Cardiac muscle cell (in vitro differentiated cells and primary cell): ENCODE measurements around the gene BTLA. TPM values are rescaled to one million over a fixed set of nuclear protein-coding genes. Genes with fewer than 3 reads are reported as not detected.
"Not testable (repeated sequence)": the region's sequence is repeated elsewhere in the genome, so short reads cannot be mapped to it uniquely, and the experiment has no call there.

Experiments
- DNase-seq, 2 donors: peaks; one replicate each; pipeline versions ENCODE4 v3.0.0 to v3.0.0-alpha.2; 2010 to 2017; ENCODE audit warnings: low read depth in 1 of 2, low spot score in 1 of 2
- H3K27ac ChIP-seq: fragments of 200-600 bp; sonication (generic); 2 replicates; pipeline ENCODE4 v1.5.1; 2016
- H3K27me3 ChIP-seq: fragments of 200-600 bp; sonication (generic); 2 replicates; pipeline ENCODE4 v1.6.0; 2016; ENCODE audit warnings: control low read depth
- H3K36me3 ChIP-seq: fragments of 200-600 bp; sonication (generic); 2 replicates; pipeline ENCODE4 v1.5.1; 2016; ENCODE audit warnings: control low read depth
- H3K4me1 ChIP-seq: fragments of 200-600 bp; sonication (generic); 2 replicates; pipeline ENCODE4 v1.8.1; 2017; ENCODE audit warnings: low read depth, mild to moderate bottlenecking, mixed run types
- H3K4me3 ChIP-seq: fragments of 200-600 bp; sonication (generic); 2 replicates; pipeline ENCODE4 v1.5.1; 2016; ENCODE audit warnings: mild to moderate bottlenecking
- H3K9me3 ChIP-seq: fragments of 200-600 bp; sonication (generic); 2 replicates; pipeline ENCODE4 v1.5.1; 2017; ENCODE audit warnings: low read depth, mild to moderate bottlenecking, control low read depth
- CTCF ChIP-seq: IDR thresholded peaks from 2 replicates; pipeline ENCODE4 v1.5.1; 2012; ENCODE audit warnings: low read depth, mild to moderate bottlenecking, low read length
- polyA plus RNA-seq: library from polyadenylated mRNA; unstranded; fragments of >200 nt; fragmentation: Nextera tagmentation; extraction: Ambion mirVana; gene quantifications from 2 replicates; pipeline ENCODE4 v1.2.1, GENCODE V29; 2016
- total RNA-seq: library from RNA; depleted of rRNA; stranded (reverse); fragments of >200 nt; gene quantifications from 2 replicates; pipeline ENCODE4 v1.2.3, GENCODE V29; 2016

The BTLA gene
- total and polyA plus RNA-seq, 2 experiments from 2014 or later, result not detected

- H3K36me3 ChIP-seq, result no peaks in the 10 kb centered on the region
- DNase-seq, result no peak
- no peaks in the 10 kb centered on the region for H3K27me3 ChIP-seq
Observed at GRCh38 chr3:112429960-112430359, 69.3 kb downstream of the BTLA start.

DNA sequence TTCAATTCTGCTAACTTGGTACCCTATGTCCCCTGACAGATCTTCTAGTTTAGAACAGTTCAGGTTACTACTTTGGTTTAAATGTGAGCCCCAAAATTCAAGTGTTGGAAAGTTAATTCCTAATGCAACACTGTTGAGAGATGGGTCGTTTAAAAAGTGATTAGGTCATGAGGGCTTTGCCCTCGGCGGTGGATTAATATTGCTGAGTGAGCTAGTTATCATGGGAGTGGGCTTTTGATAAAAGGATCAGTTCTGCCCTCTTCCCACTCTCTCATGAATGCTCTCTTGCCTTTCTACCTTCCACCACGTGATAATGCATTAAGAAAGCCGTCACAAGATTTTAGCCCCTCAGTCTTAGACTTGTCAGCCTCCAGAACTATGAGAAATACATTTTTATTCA is 72.1 kb downstream of the BTLA start:
- TF ChIP-seq CTCF, result no peak
- no peak overlapping the region for H3K27ac ChIP-seq
- H3K4me3 ChIP-seq, result no peak overlapping the region
- no peaks in the 10 kb centered on the region for H3K4me1 ChIP-seq
- no peaks in the 10 kb centered on the region for H3K36me3 ChIP-seq
- no peaks in the 10 kb centered on the region for H3K9me3 ChIP-seq
- H3K27me3 ChIP-seq, result no peaks in the 10 kb centered on the region
- DNase-seq, result no peak

More at GRCh38 chr3:112429960-112430359, 69.3 kb downstream of the BTLA start:
- no peaks in the 10 kb centered on the region for H3K4me1 ChIP-seq
- no peak overlapping the region for H3K27ac ChIP-seq
- TF ChIP-seq CTCF, result no peak
- H3K9me3 ChIP-seq, result no peaks in the 10 kb centered on the region
- no peak overlapping the region for H3K4me3 ChIP-seq

DNA sequence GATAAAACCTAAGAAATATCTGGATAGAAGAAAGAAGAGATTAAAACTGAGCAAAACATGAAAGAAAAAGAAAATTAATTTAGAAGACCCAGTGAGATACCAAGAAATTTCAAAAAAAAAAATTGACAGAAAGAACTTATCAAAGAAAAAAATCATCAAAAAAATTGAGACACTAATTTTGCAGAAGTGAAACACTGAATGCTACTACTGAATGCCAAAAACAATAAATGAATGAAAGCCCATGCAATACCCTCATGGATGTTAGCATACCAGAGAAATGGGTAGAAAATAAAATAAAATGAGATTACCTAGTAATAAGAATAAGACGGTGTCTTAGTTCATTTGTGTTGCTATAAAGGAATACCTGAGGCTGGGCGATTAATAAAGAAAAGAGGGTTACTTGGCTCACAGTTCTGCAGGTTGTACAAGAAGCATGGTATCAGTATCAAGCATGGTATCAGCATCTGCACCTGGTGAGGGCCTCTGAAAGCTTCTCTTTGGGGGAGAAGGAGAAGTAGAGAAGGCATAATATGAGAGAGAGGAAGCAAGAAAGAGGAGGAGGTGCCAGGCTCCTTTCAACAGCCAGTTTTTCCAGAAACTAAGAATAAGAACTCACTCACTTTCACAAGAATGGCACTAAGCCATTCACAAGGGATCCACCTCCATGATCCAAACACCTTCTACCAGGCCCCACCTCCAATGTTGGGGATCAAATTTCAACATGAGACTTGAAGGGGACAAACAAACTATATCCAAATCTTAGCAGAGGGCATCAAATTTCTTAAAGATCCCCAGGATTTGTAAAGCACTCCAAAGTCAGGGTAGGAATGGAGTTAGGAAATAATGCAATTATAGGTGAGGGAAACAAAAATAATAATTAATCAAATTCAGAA is 73.2 kb downstream of the BTLA start:
- Histone ChIP-seq H3K36me3 (no peaks in the 10 kb centered on the region), H3K4me1 (no peaks in the 10 kb centered on the region), H3K9me3 (no peaks in the 10 kb centered on the region), H3K27me3 (peaks cover 3% of the 10 kb centered on the region), H3K27ac (no peak overlapping the region), H3K4me3 (no peak overlapping the region)
- no peak for TF ChIP-seq CTCF
- no peak for DNase-seq

DNA sequence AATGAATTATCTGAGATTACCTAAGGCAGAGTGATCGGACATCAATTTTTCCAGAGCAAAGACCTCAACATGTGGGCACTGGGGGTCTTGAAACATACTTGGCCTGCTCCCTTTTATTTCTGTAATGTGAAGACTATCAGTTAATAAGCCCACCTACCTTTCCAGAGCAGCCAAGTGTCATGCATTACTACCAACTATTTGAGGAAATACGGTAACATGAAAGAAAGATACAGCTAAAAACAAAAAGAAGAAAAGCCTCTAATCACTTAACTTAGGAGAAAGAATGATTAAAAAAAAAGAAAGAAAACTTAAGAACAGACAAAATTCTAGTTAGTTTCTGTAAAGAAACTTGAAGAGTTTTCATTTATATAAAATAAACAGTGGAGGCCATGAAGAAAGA is 73.9 kb downstream of the BTLA start:
- H3K4me3 ChIP-seq, result no peak overlapping the region
- peaks cover 4% of the 10 kb centered on the region for H3K27me3 ChIP-seq
- no peak for TF ChIP-seq CTCF
- H3K27ac ChIP-seq, result no peak overlapping the region
- H3K36me3 ChIP-seq, result no peaks in the 10 kb centered on the region
- no peaks in the 10 kb centered on the region for H3K9me3 ChIP-seq
- no peaks in the 10 kb centered on the region for H3K4me1 ChIP-seq
- no peak for DNase-seq

- Histone ChIP-seq H3K9me3 (no peaks in the 10 kb centered on the region), H3K27ac (no peak overlapping the region), H3K27me3 (peaks cover 4% of the 10 kb centered on the region), H3K4me1 (no peaks in the 10 kb centered on the region), H3K36me3 (no peaks in the 10 kb centered on the region), H3K4me3 (no peak overlapping the region)
- DNase-seq, result no peak
- no peak for TF ChIP-seq CTCF
Observed at GRCh38 chr3:112424394-112424793, 74.9 kb downstream of the BTLA start.

- H3K27me3 ChIP-seq, H3K4me3 ChIP-seq, H3K4me1 ChIP-seq, H3K27ac ChIP-seq, DNase-seq, H3K9me3 ChIP-seq, H3K36me3 ChIP-seq: not testable (repeated sequence)
Observed at GRCh38 chr3:112422921-112423320, 76.4 kb downstream of the BTLA start.

DNA sequence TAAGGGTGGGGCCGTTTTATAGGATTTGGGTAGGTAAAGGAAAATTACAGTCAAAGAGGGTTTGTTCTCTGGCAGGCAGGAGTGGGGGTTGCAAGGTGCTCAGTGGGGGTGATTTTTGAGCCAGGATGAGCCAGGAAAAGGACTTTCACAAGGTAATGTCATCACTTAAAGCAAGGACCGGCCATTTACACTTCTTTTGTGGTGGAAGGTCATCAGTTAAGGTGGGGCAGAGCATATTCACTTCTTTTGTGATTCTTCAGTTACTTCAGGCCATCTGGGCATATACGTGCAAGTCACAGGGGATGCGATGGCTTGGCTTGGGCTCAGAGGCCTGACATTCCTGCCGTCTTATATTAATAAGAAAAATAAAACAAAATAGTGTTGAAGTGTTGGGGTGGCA is 80.7 kb downstream of the BTLA start:
- H3K4me3 ChIP-seq, result not testable (repeated sequence)

More for the DNA sequence above, 80.7 kb downstream of the BTLA start:
- H3K9me3 ChIP-seq, H3K36me3 ChIP-seq, H3K4me1 ChIP-seq, DNase-seq, H3K27me3 ChIP-seq, H3K27ac ChIP-seq: not testable (repeated sequence)
